ENCODE measurements around the gene BIN1.

BIN1 gene

DNA sequence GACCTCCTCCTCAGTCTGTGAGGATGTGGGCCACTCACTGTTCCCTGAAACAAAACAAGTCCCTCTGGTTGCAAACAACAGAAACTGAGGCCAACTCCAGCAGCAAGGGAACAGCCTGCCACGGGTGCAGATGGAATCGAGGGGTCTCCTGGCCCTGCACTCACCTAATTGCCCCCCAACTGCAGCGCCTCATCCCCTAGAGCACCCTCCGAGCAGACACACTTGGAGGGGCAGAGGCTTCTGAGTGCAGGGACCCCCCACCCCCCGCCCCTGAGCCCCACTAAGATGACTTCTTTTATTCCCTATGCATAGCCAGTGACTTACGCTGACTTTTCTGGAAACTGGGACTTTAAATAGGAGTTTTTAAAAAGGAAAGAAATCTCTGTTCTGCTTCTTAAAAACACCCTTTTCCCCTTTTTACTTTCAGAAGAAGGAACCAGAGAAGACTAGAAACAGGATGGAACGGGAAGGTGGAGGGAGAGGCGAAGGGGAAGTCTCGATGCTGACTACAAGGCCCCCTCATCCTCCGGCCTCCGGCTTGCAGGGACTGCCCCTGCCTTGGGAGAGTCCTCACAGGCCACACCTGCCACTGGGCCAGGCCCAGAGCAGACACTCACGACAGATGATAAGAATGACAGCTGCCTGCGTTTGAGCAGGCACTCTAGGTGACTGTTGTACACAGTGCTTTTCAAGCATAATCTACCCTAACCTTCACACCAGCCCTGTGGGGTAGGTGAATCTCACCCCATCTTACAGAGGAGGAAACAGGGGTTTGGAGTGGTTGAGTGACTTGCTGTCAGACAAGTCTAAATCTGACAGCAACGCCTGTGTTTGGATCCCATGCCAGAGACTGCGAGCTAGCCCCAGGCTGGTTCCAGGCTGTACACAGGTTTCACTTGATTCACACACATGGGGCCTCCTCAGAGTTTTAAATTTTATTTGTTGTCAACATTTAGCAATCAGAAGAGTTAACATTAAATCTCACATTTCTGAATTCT lies 28.2 kb upstream of the BIN1 start:
- in situ Hi-C loops (cut with MboI; ENCODE audit: low pct_unique_long_range_greater_than_20kb, low sequenced_read_pairs, unreplicated experiment): no loop called here
- TF ChIP-seq, protein P1, sequence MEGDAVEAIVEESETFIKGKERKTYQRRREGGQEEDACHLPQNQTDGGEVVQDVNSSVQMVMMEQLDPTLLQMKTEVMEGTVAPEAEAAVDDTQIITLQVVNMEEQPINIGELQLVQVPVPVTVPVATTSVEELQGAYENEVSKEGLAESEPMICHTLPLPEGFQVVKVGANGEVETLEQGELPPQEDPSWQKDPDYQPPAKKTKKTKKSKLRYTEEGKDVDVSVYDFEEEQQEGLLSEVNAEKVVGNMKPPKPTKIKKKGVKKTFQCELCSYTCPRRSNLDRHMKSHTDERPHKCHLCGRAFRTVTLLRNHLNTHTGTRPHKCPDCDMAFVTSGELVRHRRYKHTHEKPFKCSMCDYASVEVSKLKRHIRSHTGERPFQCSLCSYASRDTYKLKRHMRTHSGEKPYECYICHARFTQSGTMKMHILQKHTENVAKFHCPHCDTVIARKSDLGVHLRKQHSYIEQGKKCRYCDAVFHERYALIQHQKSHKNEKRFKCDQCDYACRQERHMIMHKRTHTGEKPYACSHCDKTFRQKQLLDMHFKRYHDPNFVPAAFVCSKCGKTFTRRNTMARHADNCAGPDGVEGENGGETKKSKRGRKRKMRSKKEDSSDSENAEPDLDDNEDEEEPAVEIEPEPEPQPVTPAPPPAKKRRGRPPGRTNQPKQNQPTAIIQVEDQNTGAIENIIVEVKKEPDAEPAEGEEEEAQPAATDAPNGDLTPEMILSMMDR (IDR thresholded peaks at IDR 0.05; ENCODE audit: extremely low read depth, insufficient read depth, missing control alignments): no peak
- no peak for DNase-seq (ENCODE audit: low spot score)

- in situ Hi-C loops (cut with MboI; ENCODE audit: low pct_unique_long_range_greater_than_20kb, low sequenced_read_pairs, unreplicated experiment): no loop called here
- TF ChIP-seq, protein P1 (IDR thresholded peaks at IDR 0.05; ENCODE audit: extremely low read depth, insufficient read depth, missing control alignments): no peak
- DNase-seq (ENCODE audit: low spot score): no peak
These were observed 27.3 kb upstream of the BIN1 start for GRCh38 chr2:127134235-127134634.

DNA sequence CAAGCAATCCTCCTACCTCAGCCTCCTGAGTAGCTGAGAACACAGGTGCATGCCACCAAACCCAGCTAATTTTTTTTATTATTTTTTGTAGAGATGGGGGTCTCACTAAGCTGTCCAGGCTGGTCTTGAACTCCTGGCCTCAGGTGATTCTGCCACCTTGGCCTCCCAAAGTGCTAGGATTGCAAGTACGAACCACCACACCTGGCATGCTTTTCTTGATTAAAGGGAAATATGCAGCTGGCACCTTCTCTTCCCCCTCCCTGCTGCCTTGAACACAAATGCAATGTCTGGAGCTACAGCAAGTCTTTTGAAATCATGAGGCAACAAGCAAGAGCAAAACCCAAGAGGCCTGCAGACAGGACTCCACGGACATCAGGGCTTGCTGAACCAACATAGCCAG lies 26.8 kb upstream of the BIN1 start:
- TF ChIP-seq, protein P1 (IDR thresholded peaks at IDR 0.05; ENCODE audit: extremely low read depth, insufficient read depth, missing control alignments): no peak
- in situ Hi-C loops (cut with MboI; ENCODE audit: low pct_unique_long_range_greater_than_20kb, low sequenced_read_pairs, unreplicated experiment): no loop called here
- DNase-seq (ENCODE audit: low spot score): no peak

GRCh38 chr2:127130421-127130820 lies 23.5 kb upstream of the BIN1 start:
- TF ChIP-seq, protein P1 (IDR thresholded peaks at IDR 0.05; ENCODE audit: extremely low read depth, insufficient read depth, missing control alignments): no peak
- DNase-seq (ENCODE audit: low spot score): no peak
- in situ Hi-C loops (cut with MboI; ENCODE audit: low pct_unique_long_range_greater_than_20kb, low sequenced_read_pairs, unreplicated experiment): no loop called here

GRCh38 chr2:127129937-127130336 lies 23.0 kb upstream of the BIN1 start:
- in situ Hi-C loops (cut with MboI; ENCODE audit: low pct_unique_long_range_greater_than_20kb, low sequenced_read_pairs, unreplicated experiment): no loop called here
- no peak for DNase-seq (ENCODE audit: low spot score)
- TF ChIP-seq, protein P1 (IDR thresholded peaks at IDR 0.05; ENCODE audit: extremely low read depth, insufficient read depth, missing control alignments): no peak

- DNase-seq (ENCODE audit: low spot score): no peak
- TF ChIP-seq, protein P1 (IDR thresholded peaks at IDR 0.05; ENCODE audit: extremely low read depth, insufficient read depth, missing control alignments): no peak
- in situ Hi-C loops (cut with MboI; ENCODE audit: low pct_unique_long_range_greater_than_20kb, low sequenced_read_pairs, unreplicated experiment): no loop called here
These were observed 21.5 kb upstream of the BIN1 start for GRCh38 chr2:127128445-127128904.
